Measurements from ENCODE around the gene NAT8L.

Gene NAT8L

GRCh38 chr4:2058264-2059045 is 672 bp upstream of the NAT8L start:
- peaks cover 18% of the 10 kb centered on the region for H3K36me3 ChIP-seq
- no peak for TF ChIP-seq CTCF (IDR thresholded peaks at IDR 0.05; ENCODE audit: low read depth, low read length)
- no peaks in the 10 kb centered on the region for H3K27me3 ChIP-seq (ENCODE audit: insufficient read depth, low read depth, severe bottlenecking)
- peak overlapping the region; percentile 70 for H3K4me3 ChIP-seq (ENCODE audit: low read depth, low read length)
- peak overlapping the region; percentile 88 for H3K27ac ChIP-seq
- H3K9me3 ChIP-seq (ENCODE audit: severe bottlenecking): no peaks in the 10 kb centered on the region
- peak; percentile 67 for DNase-seq

- H3K36me3 ChIP-seq: peaks cover 30% of the 10 kb centered on the region
- H3K4me3 ChIP-seq (ENCODE audit: low read depth, low read length): peak overlapping the region; percentile 21
- H3K9me3 ChIP-seq (ENCODE audit: severe bottlenecking): no peaks in the 10 kb centered on the region
- no peak for TF ChIP-seq CTCF (IDR thresholded peaks at IDR 0.05; ENCODE audit: low read depth, low read length)
- no peaks in the 10 kb centered on the region for H3K27me3 ChIP-seq (ENCODE audit: insufficient read depth, low read depth, severe bottlenecking)
- no peak for DNase-seq
- H3K27ac ChIP-seq: no peak overlapping the region; the same call in 1 of the 2 replicates
Measured at GRCh38 chr4:2059726-2060602, 837 bp downstream of the NAT8L start.

GRCh38 chr4:2060611-2061185 is 1.6 kb downstream of the NAT8L start:
- no peak overlapping the region for H3K27ac ChIP-seq
- H3K27me3 ChIP-seq (ENCODE audit: insufficient read depth, low read depth, severe bottlenecking): no peaks in the 10 kb centered on the region
- no peaks in the 10 kb centered on the region for H3K9me3 ChIP-seq (ENCODE audit: severe bottlenecking)
- no peak for DNase-seq
- no peak overlapping the region for H3K4me3 ChIP-seq (ENCODE audit: low read depth, low read length)
- peaks cover 30% of the 10 kb centered on the region for H3K36me3 ChIP-seq
- TF ChIP-seq CTCF (IDR thresholded peaks at IDR 0.05; ENCODE audit: low read depth, low read length): no peak

GRCh38 chr4:2061186-2062131 is 2.3 kb downstream of the NAT8L start:
- Histone ChIP-seq H3K36me3 (peaks cover 30% of the 10 kb centered on the region), H3K27me3 (ENCODE audit: insufficient read depth, low read depth, severe bottlenecking) (no peaks in the 10 kb centered on the region), H3K27ac (no peak overlapping the region), H3K4me3 (ENCODE audit: low read depth, low read length) (no peak overlapping the region), H3K9me3 (ENCODE audit: severe bottlenecking) (no peaks in the 10 kb centered on the region)
- DNase-seq: no peak
- no peak for TF ChIP-seq CTCF (IDR thresholded peaks at IDR 0.05; ENCODE audit: low read depth, low read length)

GRCh38 chr4:2062168-2062807 is 3.2 kb downstream of the NAT8L start:
- Histone ChIP-seq H3K9me3 (ENCODE audit: severe bottlenecking) (no peaks in the 10 kb centered on the region), H3K4me3 (ENCODE audit: low read depth, low read length) (no peak overlapping the region), H3K27me3 (ENCODE audit: insufficient read depth, low read depth, severe bottlenecking) (no peaks in the 10 kb centered on the region), H3K27ac (no peak overlapping the region), H3K36me3 (peaks cover 30% of the 10 kb centered on the region)
- no peak for DNase-seq
- TF ChIP-seq CTCF (IDR thresholded peaks at IDR 0.05; ENCODE audit: low read depth, low read length): no peak

Measured in WERI-Rb-1 (cell line).